ENCODE measurements around the gene RGS12.

Gene RGS12

GRCh38 chr4:3292571-3293400, at the start of gene RGS12:
Gene RGS12 (plus strand): TSS chr4:3293021. CDS start chr4:3316171, 23,150 bp downstream.
- peak; percentile 51 to 98 (median 92) for DNase-seq

- no peak for DNase-seq
Measured at GRCh38 chr4:3243136-3243780, 49.6 kb upstream of the RGS12 start.

- DNase-seq: no peak
Measured at GRCh38 chr4:3244002-3244401, 48.8 kb upstream of the RGS12 start.

- no peak for DNase-seq
Measured at GRCh38 chr4:3244747-3245146, 48.1 kb upstream of the RGS12 start.

- DNase-seq: no peak
Measured at GRCh38 chr4:3245676-3246075, 47.1 kb upstream of the RGS12 start.

GRCh38 chr4:3246458-3247398, 46.1 kb upstream of the RGS12 start:
- no peak for DNase-seq

GRCh38 chr4:3247399-3248177, 45.2 kb upstream of the RGS12 start:
- DNase-seq: no peak

- DNase-seq: no peak
Measured at GRCh38 chr4:3248178-3248480, 44.7 kb upstream of the RGS12 start.

GRCh38 chr4:3248811-3249661, 43.8 kb upstream of the RGS12 start, which contains the start of gene MSANTD1:
Gene MSANTD1 (plus strand): TSS chr4:3249159. CDS start chr4:3249223, 64 bp downstream.
- no peak for DNase-seq

- no peak for DNase-seq
Measured at GRCh38 chr4:3249711-3250437, 42.9 kb upstream of the RGS12 start.

- DNase-seq: no peak
Measured at GRCh38 chr4:3250438-3250955, 42.3 kb upstream of the RGS12 start.

GRCh38 chr4:3250956-3251690, 41.7 kb upstream of the RGS12 start:
- no peak for DNase-seq

- DNase-seq: no peak
Measured at GRCh38 chr4:3251691-3252479, 40.9 kb upstream of the RGS12 start.

- DNase-seq: no peak
Measured at GRCh38 chr4:3252480-3252828, 40.4 kb upstream of the RGS12 start.

- no peak for DNase-seq
Measured at GRCh38 chr4:3252831-3253641, 39.8 kb upstream of the RGS12 start.

- DNase-seq: no peak
Measured at GRCh38 chr4:3253808-3254207, 39.0 kb upstream of the RGS12 start.

GRCh38 chr4:3254302-3255131, 38.3 kb upstream of the RGS12 start:
- no peak for DNase-seq

All from C1 segment of cervical spinal cord (tissue), 14 donors.